Hepatocyte (in vitro differentiated cells): ENCODE measurements around the gene NUP153. TPM values are rescaled to one million over a fixed set of nuclear protein-coding genes. Genes with fewer than 3 reads are reported as not detected.
"Not testable (repeated sequence)": the region's sequence is repeated elsewhere in the genome, so short reads cannot be mapped to it uniquely, and the experiment has no call there.

Experiments
- DNase-seq: peaks from one replicate; pipeline ENCODE4 v3.0.0-alpha.2; 2016; ENCODE audit warnings: low spot score
- H2AFZ ChIP-seq: fragments of 200-600 bp; sonication (generic); 2 replicates; pipeline ENCODE4 v1.6.0; 2016; ENCODE audit warnings: antibody characterized with exemption, mild to moderate bottlenecking
- H3K27ac ChIP-seq: fragments of 200-600 bp; sonication (generic); 2 replicates; pipeline ENCODE4 v1.5.1; 2016; ENCODE audit warnings: mild to moderate bottlenecking
- H3K27me3 ChIP-seq: fragments of 200-600 bp; sonication (generic); 2 replicates; pipeline ENCODE4 v1.6.1; 2016
- H3K36me3 ChIP-seq: fragments of 200-600 bp; sonication (generic); replicated peaks from 2 replicates; pipeline ENCODE4 v1.5.1; 2016; ENCODE audit warnings: low read depth; ENCODE audit not compliant: insufficient read depth
- H3K4me1 ChIP-seq: fragments of 200-600 bp; sonication (generic); 2 replicates; pipeline ENCODE4 v1.5.1; 2016; ENCODE audit warnings: mild to moderate bottlenecking, moderate library complexity; ENCODE audit not compliant: insufficient read depth
- H3K4me2 ChIP-seq: fragments of 200-600 bp; sonication (generic); 2 replicates; pipeline ENCODE4 v1.6.0; 2016
- H3K4me3 ChIP-seq: fragments of 200-600 bp; sonication (generic); 2 replicates; pipeline ENCODE4 v1.5.1; 2016; ENCODE audit warnings: mild to moderate bottlenecking
- H3K79me2 ChIP-seq: fragments of 200-600 bp; sonication (generic); 2 replicates; pipeline ENCODE4 v1.6.0; 2017; ENCODE audit warnings: mild to moderate bottlenecking
- H3K9me2 ChIP-seq: fragments of 200-600 bp; sonication (generic); replicated peaks from 2 replicates; pipeline ENCODE4 v1.6.0; 2017; ENCODE audit warnings: mild to moderate bottlenecking; ENCODE audit not compliant: insufficient read depth
- H3K9me3 ChIP-seq: fragments of 200-600 bp; sonication (generic); 2 replicates; pipeline ENCODE4 v1.5.1; 2016; ENCODE audit warnings: low read depth, mild to moderate bottlenecking
- H4K20me1 ChIP-seq: fragments of 200-600 bp; sonication (generic); 2 replicates; pipeline ENCODE4 v1.6.0; 2016; ENCODE audit warnings: mild to moderate bottlenecking; ENCODE audit not compliant: insufficient read depth, poor library complexity, severe bottlenecking
- EZH2 ChIP-seq: fragments of 200-600 bp; sonication (generic); IDR thresholded peaks from 2 replicates; pipeline ENCODE4 v1.6.1; 2016; ENCODE audit warnings: antibody characterized with exemption, mild to moderate bottlenecking, borderline replicate concordance
- EZH2phosphoT487 ChIP-seq: fragments of 200-600 bp; sonication (generic); IDR thresholded peaks from one replicate; pipeline ENCODE4 v1.6.1; 2018; ENCODE audit warnings: antibody characterized with exemption, mild to moderate bottlenecking, low read depth, moderate library complexity; ENCODE audit not compliant: unreplicated experiment, severe bottlenecking
- WGBS: methylation state at CpG from one replicate; pipeline ENCODE4 v1.1.6; 2016; ENCODE audit warnings: low lambda C conversion rate; ENCODE audit errors: missing lambda C conversion rate; 5-methylcytosine and 5-hydroxymethylcytosine counted together
- polyA plus RNA-seq: library from polyadenylated mRNA; unstranded; fragments of >200 nt; fragmentation: Nextera tagmentation; extraction: Ambion mirVana; gene quantifications from 2 replicates; pipeline ENCODE4 v1.2.1, GENCODE V29; 2016
- total RNA-seq: library from RNA; depleted of rRNA; stranded (reverse); fragments of >200 nt; gene quantifications from 2 replicates; pipeline ENCODE4 v1.2.3, GENCODE V29; 2014
- TF ChIP-seq, protein P1 (sequence below): fragments of 200-600 bp; sonication (generic); IDR thresholded peaks from 2 replicates; pipeline ENCODE4 v1.5.1; 2016; ENCODE audit warnings: antibody characterized with exemption, mild to moderate bottlenecking; ENCODE audit not compliant: poor library complexity

NUP153 gene
- total and polyA plus RNA-seq, 2 experiments from 2014 or later: 7.9 to 31.1 TPM

DNA sequence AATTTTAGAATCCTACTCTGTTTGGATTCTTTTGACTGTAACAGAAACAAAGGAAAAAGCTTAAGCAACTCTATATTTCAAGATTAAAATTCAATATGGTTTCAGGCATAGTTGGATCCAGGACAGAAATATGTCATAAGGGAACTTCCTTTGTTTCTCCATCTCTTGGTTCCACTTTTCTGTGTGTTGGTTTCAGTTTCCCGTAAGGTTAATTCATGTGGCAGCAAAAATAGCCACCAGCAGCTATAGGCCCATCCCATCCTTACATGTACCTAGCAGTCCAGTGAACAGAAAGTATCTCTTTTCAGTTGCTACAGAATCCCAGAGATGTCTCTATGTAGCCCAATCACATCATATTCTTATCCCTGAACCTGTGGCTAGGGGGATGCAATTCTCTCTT lies 115.4 kb downstream of the NUP153 start:
- H4K20me1 ChIP-seq: no peaks in the 10 kb centered on the region
- no peaks in the 10 kb centered on the region for H3K4me1 ChIP-seq
- H3K9me2 ChIP-seq: no peaks in the 10 kb centered on the region
- 100% methylated on average over 1 of the region's 1 CpG for WGBS
- no peak for DNase-seq
- H3K4me2 ChIP-seq: no peak overlapping the region
- H3K9me3 ChIP-seq: no peaks in the 10 kb centered on the region
- no peak overlapping the region for H3K27ac ChIP-seq
- H3K79me2 ChIP-seq: no peaks in the 10 kb centered on the region
- no peak overlapping the region for H3K4me3 ChIP-seq
- no peaks in the 10 kb centered on the region for H3K27me3 ChIP-seq
- H3K36me3 ChIP-seq: no peaks in the 10 kb centered on the region
- H2AFZ ChIP-seq: no peak overlapping the region
- TF ChIP-seq EZH2 (no peak), EZH2phosphoT487 (no peak)
- TF ChIP-seq, protein P1, sequence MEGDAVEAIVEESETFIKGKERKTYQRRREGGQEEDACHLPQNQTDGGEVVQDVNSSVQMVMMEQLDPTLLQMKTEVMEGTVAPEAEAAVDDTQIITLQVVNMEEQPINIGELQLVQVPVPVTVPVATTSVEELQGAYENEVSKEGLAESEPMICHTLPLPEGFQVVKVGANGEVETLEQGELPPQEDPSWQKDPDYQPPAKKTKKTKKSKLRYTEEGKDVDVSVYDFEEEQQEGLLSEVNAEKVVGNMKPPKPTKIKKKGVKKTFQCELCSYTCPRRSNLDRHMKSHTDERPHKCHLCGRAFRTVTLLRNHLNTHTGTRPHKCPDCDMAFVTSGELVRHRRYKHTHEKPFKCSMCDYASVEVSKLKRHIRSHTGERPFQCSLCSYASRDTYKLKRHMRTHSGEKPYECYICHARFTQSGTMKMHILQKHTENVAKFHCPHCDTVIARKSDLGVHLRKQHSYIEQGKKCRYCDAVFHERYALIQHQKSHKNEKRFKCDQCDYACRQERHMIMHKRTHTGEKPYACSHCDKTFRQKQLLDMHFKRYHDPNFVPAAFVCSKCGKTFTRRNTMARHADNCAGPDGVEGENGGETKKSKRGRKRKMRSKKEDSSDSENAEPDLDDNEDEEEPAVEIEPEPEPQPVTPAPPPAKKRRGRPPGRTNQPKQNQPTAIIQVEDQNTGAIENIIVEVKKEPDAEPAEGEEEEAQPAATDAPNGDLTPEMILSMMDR: no peak

DNA sequence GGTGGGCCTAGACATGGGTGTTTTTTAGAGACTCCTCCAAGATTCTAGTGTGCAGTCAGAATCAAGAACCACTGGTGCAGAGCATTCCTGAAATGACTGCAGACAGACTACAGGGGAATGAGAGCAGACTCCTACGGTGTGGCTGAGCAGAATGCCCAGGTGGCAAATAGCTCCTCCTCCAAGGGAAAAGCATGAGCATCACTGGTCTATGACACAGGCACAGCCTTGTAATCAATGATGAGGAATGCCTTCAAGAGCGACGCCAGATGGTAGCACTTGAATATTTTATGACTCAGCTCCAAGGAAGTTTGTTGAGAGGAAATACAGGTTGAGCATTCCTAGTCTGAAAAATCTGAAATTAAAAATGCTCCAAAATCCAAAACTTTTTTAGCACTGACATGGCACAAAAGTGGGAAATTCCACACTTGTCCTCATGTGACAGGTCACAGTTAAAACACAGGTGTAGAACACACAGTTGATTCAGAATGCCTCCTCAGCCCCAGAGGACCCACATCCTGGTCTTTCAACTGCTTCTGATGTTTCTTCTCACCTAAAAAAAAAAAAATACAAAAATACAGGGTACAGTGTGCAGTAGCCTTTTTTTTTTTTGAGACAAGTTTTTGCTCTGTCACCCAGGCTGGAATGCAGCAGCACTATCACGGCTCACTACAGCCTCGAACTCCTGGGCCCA lies 117.2 kb downstream of the NUP153 start:
- TF ChIP-seq EZH2phosphoT487 (no peak), EZH2 (no peak)
- TF ChIP-seq, protein P1: peak; percentile 11
- no peaks in the 10 kb centered on the region for H3K9me3 ChIP-seq
- H3K4me1 ChIP-seq: no peaks in the 10 kb centered on the region
- no peak overlapping the region for H3K4me3 ChIP-seq
- peak; percentile 64 for DNase-seq
- H3K79me2 ChIP-seq: no peaks in the 10 kb centered on the region
- no peaks in the 10 kb centered on the region for H3K27me3 ChIP-seq
- no peaks in the 10 kb centered on the region for H4K20me1 ChIP-seq
- no peak overlapping the region for H3K4me2 ChIP-seq
- peak overlapping the region; percentile 56 for H3K27ac ChIP-seq
- WGBS: 63% methylated on average over 5 of the region's 5 CpGs
- H3K36me3 ChIP-seq: no peaks in the 10 kb centered on the region
- no peak overlapping the region for H2AFZ ChIP-seq
- no peaks in the 10 kb centered on the region for H3K9me2 ChIP-seq

DNA sequence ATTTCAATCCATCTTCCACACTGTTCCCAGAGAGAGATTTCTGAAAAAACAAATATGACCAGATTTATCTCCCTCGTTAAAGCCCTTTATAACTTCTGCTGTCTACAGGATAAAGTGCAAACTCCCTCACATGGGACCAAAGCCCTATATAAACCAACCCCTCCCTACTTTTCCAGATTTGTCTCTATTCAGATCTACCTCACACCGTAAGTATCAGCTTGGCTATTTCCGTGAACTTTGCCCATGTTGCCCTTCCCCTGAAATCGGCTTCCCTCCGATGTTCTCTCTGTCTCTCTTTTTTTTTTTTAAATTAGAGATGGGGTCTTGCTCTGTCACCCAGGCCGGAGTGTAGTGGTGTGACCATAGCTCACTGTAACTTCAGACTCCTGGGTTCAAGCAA lies 118.7 kb downstream of the NUP153 start:
- 64% methylated on average over 6 of the region's 6 CpGs for WGBS
- TF ChIP-seq EZH2phosphoT487 (no peak), EZH2 (no peak)
- TF ChIP-seq, protein P1: no peak
- no peak overlapping the region for H3K4me3 ChIP-seq
- H4K20me1 ChIP-seq: no peaks in the 10 kb centered on the region
- H2AFZ ChIP-seq: no peak overlapping the region
- no peaks in the 10 kb centered on the region for H3K79me2 ChIP-seq
- H3K4me1 ChIP-seq: no peaks in the 10 kb centered on the region
- no peaks in the 10 kb centered on the region for H3K27me3 ChIP-seq
- DNase-seq: peak; percentile 38
- no peak overlapping the region for H3K4me2 ChIP-seq
- peak overlapping the region; percentile 74 for H3K27ac ChIP-seq
- H3K9me2 ChIP-seq: no peaks in the 10 kb centered on the region
- H3K9me3 ChIP-seq: no peaks in the 10 kb centered on the region
- H3K36me3 ChIP-seq: no peaks in the 10 kb centered on the region

DNA sequence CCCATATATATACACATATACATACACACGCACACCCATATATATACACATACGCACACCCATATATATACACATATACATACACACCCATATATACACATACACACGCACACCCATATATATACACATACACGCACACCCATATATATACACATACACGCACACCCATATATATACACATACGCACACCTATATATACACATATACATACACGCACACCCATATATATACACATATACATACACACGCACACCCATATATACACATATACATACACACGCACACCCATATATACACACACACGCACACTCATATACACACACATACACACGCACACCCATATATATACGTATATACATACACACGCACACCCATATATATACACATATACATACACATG lies 120.1 kb downstream of the NUP153 start:
- H3K27me3 ChIP-seq, H3K79me2 ChIP-seq, H2AFZ ChIP-seq, H4K20me1 ChIP-seq, H3K4me3 ChIP-seq, H3K4me2 ChIP-seq, DNase-seq, H3K9me2 ChIP-seq, H3K9me3 ChIP-seq, H3K4me1 ChIP-seq, H3K27ac ChIP-seq, H3K36me3 ChIP-seq: not testable (repeated sequence)
- WGBS: 96% methylated on average over 12 of the region's 13 CpGs
